Measurements from ENCODE around the gene TRIM49C. TPM values are rescaled to one million over a fixed set of nuclear protein-coding genes. Genes with fewer than 3 reads are reported as not detected.

TRIM49C gene
- total RNA-seq: not detected in 2 replicates

GRCh38 chr11:90030806-90031205 is at the start of gene TRIM49C:
Gene TRIM49C (plus strand): TSS chr11:90031106. CDS start chr11:90035212, 4,106 bp downstream.

GRCh38 chr11:90085650-90086049 is 54.7 kb downstream of the TRIM49C start, which contains the start of gene UBTFL1:
Gene UBTFL1 (plus strand): TSS chr11:90085950. CDS start chr11:90085950, 0 bp downstream.

Other genes with a start within 250 kb of the TRIM49C start
- not detected in 2 replicates for gene TRIM49, start 222.5 kb upstream of the TRIM49C start, total RNA-seq
- gene TRIM64B, start 152.6 kb upstream of the TRIM49C start, total RNA-seq: not detected in 2 replicates
- not detected in 2 replicates for gene TRIM49D1, start 108.9 kb upstream of the TRIM49C start, total RNA-seq
- not detected in 2 replicates for gene TRIM49D2, start 107.0 kb upstream of the TRIM49C start, total RNA-seq
- not detected in 2 replicates for gene TRIM64, start 65.1 kb upstream of the TRIM49C start, total RNA-seq
- gene UBTFL1, start 54.8 kb downstream of the TRIM49C start, total RNA-seq: not detected in 2 replicates
- 1.0 and 2.4 TPM in 2 replicates for gene NAALAD2, start 103.6 kb downstream of the TRIM49C start, total RNA-seq
- gene CHORDC1, start 191.9 kb downstream of the TRIM49C start, total RNA-seq: 39.8 and 49.5 TPM in 2 replicates